Stimulated activated CD8-positive, alpha-beta memory T cell treated with anti-CD3 and anti-CD28 coated beads, Interleukin-7, amount 100 ng/mL, for 24 hours (primary cell): Measurements from ENCODE around the gene HSD17B11.
"Not testable (repeated sequence)": the region's sequence is repeated elsewhere in the genome, so short reads cannot be mapped to it uniquely, and the experiment has no call there.

Experiments used
- DNase-seq: peaks from one replicate; pipeline ENCODE4 v3.0.0-alpha.2; 2020; ENCODE audit warnings: low read depth

Gene HSD17B11

GRCh38 chr4:87405211-87405820 lies 14.3 kb upstream of the HSD17B11 start:
- DNase-seq = no peak

GRCh38 chr4:87403732-87404131 lies 12.7 kb upstream of the HSD17B11 start:
- not testable (repeated sequence) for DNase-seq

- DNase-seq = no peak
Measured at GRCh38 chr4:87399954-87400353, 9.0 kb upstream of the HSD17B11 start.

- DNase-seq = no peak
Measured at GRCh38 chr4:87399148-87399547, 8.2 kb upstream of the HSD17B11 start.

- not testable (repeated sequence) for DNase-seq
Measured at GRCh38 chr4:87395851-87396250, 4.9 kb upstream of the HSD17B11 start.

- not testable (repeated sequence) for DNase-seq
Measured at GRCh38 chr4:87395073-87395472, 4.1 kb upstream of the HSD17B11 start.

GRCh38 chr4:87392183-87392582 lies 1.2 kb upstream of the HSD17B11 start:
- no peak for DNase-seq

- DNase-seq = no peak
Measured at GRCh38 chr4:87391576-87392054, 627 bp upstream of the HSD17B11 start.

GRCh38 chr4:87390551-87390890 lies 467 bp downstream of the HSD17B11 start:
- DNase-seq = no peak

- DNase-seq = not testable (repeated sequence)
Measured at GRCh38 chr4:87390055-87390454, 933 bp downstream of the HSD17B11 start.

GRCh38 chr4:87388901-87389300 lies 2.1 kb downstream of the HSD17B11 start:
- DNase-seq = no peak

- no peak for DNase-seq
Measured at GRCh38 chr4:87387237-87387636, 3.8 kb downstream of the HSD17B11 start.

- DNase-seq = not testable (repeated sequence)
Measured at GRCh38 chr4:87384466-87385132, 6.4 kb downstream of the HSD17B11 start.

GRCh38 chr4:87382931-87383330 lies 8.1 kb downstream of the HSD17B11 start:
- DNase-seq = no peak

- no peak for DNase-seq
Measured at GRCh38 chr4:87382116-87382515, 8.9 kb downstream of the HSD17B11 start.

- DNase-seq = no peak
Measured at GRCh38 chr4:87377816-87378215, 13.2 kb downstream of the HSD17B11 start.

GRCh38 chr4:87375719-87376291 lies 15.2 kb downstream of the HSD17B11 start:
- no peak for DNase-seq

- no peak for DNase-seq
Measured at GRCh38 chr4:87370068-87370467, 20.9 kb downstream of the HSD17B11 start.

GRCh38 chr4:87366521-87367162 lies 24.3 kb downstream of the HSD17B11 start:
- DNase-seq = no peak

GRCh38 chr4:87365348-87365747 lies 25.6 kb downstream of the HSD17B11 start:
- no peak for DNase-seq

GRCh38 chr4:87363552-87363951 lies 27.4 kb downstream of the HSD17B11 start:
- no peak for DNase-seq

GRCh38 chr4:87360338-87360935 lies 30.6 kb downstream of the HSD17B11 start:
- no peak for DNase-seq

GRCh38 chr4:87359258-87359657 lies 31.7 kb downstream of the HSD17B11 start:
- DNase-seq = no peak
